Measurements from ENCODE around the gene EIF2S3. TPM values are rescaled to one million over a fixed set of nuclear protein-coding genes. Genes with fewer than 3 reads are reported as not detected.
"Not testable (repeated sequence)": the region's sequence is repeated elsewhere in the genome, so short reads cannot be mapped to it uniquely, and the experiment has no call there.

Gene EIF2S3
- total and polyA plus RNA-seq, 2 of the 8 experiments (the other 6 are each of a cell fraction or from before 2014, with no cell fraction given): 65.5 to 259 TPM

DNA sequence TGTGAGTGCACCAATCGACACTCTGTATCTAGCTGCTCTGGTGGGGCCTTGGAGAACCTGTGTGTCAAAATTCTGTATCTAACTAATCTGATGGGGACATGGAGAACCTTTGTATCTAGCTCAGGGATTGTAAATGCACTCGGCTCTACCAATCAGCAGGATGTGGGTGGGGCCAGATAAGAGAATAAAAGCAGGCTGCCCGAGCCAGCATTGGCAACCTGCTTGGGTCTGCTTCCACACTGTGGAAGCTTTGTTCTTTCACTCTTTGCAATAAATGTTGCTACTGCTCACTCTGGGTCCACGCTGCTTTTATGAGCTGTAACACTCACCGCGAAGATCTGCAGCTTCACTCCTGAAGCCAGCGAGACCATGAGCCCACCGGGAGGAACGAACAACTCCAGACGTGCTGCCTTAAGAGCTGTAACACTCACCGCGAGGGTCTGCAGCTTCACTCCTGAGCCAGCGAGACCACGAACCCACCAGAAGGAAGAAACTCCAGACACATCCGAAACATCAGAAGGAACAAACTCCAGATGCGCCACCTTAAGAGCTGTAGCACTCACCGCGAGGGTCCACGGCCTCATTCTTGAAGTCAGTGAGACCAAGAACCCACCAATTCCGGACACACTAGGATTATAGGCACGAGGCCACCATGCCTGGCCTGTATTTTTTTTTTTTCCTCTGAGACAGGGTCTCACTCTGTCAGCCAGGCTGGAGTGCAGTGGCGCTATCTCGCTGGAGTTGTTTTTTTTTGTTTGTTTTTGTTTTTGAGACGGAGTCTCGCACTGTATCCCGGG, 4.0 kb upstream of the EIF2S3 start:
- H3K23ac ChIP-seq (ENCODE audit: insufficient read length); H2AK5ac ChIP-seq (ENCODE audit: low read depth, low read length); H2BK12ac ChIP-seq (ENCODE audit: low read depth, low read length); H3K9me3 ChIP-seq (ENCODE audit: insufficient read depth in 2 of 2, low read depth in 1 of 2, low read length in 1 of 2); H4K20me1 ChIP-seq (replicated peaks in 1 of 2; ENCODE audit: control insufficient read depth in 1 of 2, insufficient read depth in 2 of 2, low read length in 2 of 2); H3K23me2 ChIP-seq (ENCODE audit: low read depth, low read length); H3K4me3 ChIP-seq (ENCODE audit: extremely low read depth in 1 of 4, insufficient read depth in 2 of 4, low read depth in 3 of 4, low read length in 4 of 4); H3K4me2 ChIP-seq (ENCODE audit: insufficient read depth in 1 of 2, low read depth in 2 of 2, low read length in 2 of 2); H2BK5ac ChIP-seq (ENCODE audit: low read depth, low read length); H2AFZ ChIP-seq (ENCODE audit: low read length); H4K91ac ChIP-seq (replicated peaks; ENCODE audit: insufficient read length, low read length); H3K79me1 ChIP-seq (ENCODE audit: low read depth, low read length); H3K14ac ChIP-seq (ENCODE audit: insufficient read length); H2BK120ac ChIP-seq (replicated peaks; ENCODE audit: low read depth, low read length); H4K8ac ChIP-seq (ENCODE audit: extremely low read depth, insufficient read depth, low read length); FAIRE-seq; H3K18ac ChIP-seq (ENCODE audit: extremely low read depth, low read length); DNase-seq (ENCODE audit: low read depth in 1 of 2, low spot score in 2 of 2); H3K27me3 ChIP-seq (replicated peaks in 1 of 4; ENCODE audit: control insufficient read depth in 3 of 4, extremely low read depth in 1 of 4, insufficient read depth in 3 of 4, low read length in 3 of 4); H3K56ac ChIP-seq (replicated peaks; ENCODE audit: insufficient read length, low read depth, low read length); H3K27ac ChIP-seq (ENCODE audit: low read depth, low read length); H2BK15ac ChIP-seq (ENCODE audit: low read length); H3K79me2 ChIP-seq (ENCODE audit: control insufficient read depth in 1 of 2, insufficient read depth in 2 of 2, low read length in 2 of 2); H3K4ac ChIP-seq (replicated peaks; ENCODE audit: insufficient read length, low read depth, low read length); H3K9ac ChIP-seq (replicated peaks in 1 of 4; ENCODE audit: extremely low read depth in 1 of 4, low read depth in 3 of 4, low read length in 3 of 4); H3K4me1 ChIP-seq (replicated peaks in 1 of 4; ENCODE audit: control insufficient read depth in 3 of 4, insufficient read depth in 4 of 4, low read length in 3 of 4); H4K5ac ChIP-seq (ENCODE audit: insufficient read length, low read depth, low read length); H3K36me3 ChIP-seq (ENCODE audit: control insufficient read depth in 2 of 4, insufficient read depth in 4 of 4, low read length in 3 of 4); H2BK20ac ChIP-seq (ENCODE audit: low read length): not testable (repeated sequence)
- WGBS, 2 experiments (ENCODE audit: extremely low coverage in 1 of 2, insufficient coverage in 1 of 2, insufficient read length in 1 of 2, insufficient replicate concordance in 2 of 2, low coverage in 1 of 2, low lambda C conversion rate in 2 of 2, missing lambda C conversion rate in 1 of 2): 90% methylated on average over 10 of the region's 26 CpGs; no CpG with 5 or more reads in 1 of the 2 experiments
- CTCF ChIA-PET (ENCODE audit: partially characterized antibody): interaction anchor here (0.6 to 1.0 kb wide), 3 partner anchors 16 to 142 kb away, joined by 3 to 4 read pairs (median 3); no protein-coding TSS in a partner anchor
- POLR2A ChIA-PET (ENCODE audit: partially characterized antibody): interaction anchor here (1.4 to 1.8 kb wide), 2 partner anchors 8 to 132 kb away, joined by 3 to 5 read pairs; no protein-coding TSS in a partner anchor

Data from H1 (cell line).